SU-DHL-6 (cell line): ENCODE measurements around the gene GPRC5C.
"Not testable (repeated sequence)": the region's sequence is repeated elsewhere in the genome, so short reads cannot be mapped to it uniquely, and the experiment has no call there.

Experiments used
- H2AFZ ChIP-seq: fragments of 200-600 bp; sonication (generic); 2 replicates; pipeline ENCODE4 v1.6.1; 2014; ENCODE audit warnings: low read depth, mild to moderate bottlenecking, moderate library complexity, mixed read lengths, antibody characterized with exemption, low read length; ENCODE audit not compliant: severe bottlenecking
- H3F3A ChIP-seq: fragments of 200-600 bp; shearing (Covaris generic); 2 replicates; pipeline ENCODE4 v1.6.0; 2016; ENCODE audit warnings: antibody characterized with exemption, mild to moderate bottlenecking; ENCODE audit not compliant: insufficient read depth
- H3K27ac ChIP-seq: fragments of 200-600 bp; sonication (generic); 2 replicates; pipeline ENCODE4 v1.5.1; 2016; ENCODE audit warnings: low read depth, mild to moderate bottlenecking, low read length, moderate library complexity, mixed read lengths
- H3K27me3 ChIP-seq: fragments of 200-600 bp; sonication (generic), shearing (Covaris generic); 2 replicates; pipeline ENCODE4 v1.6.0; 2014; ENCODE audit warnings: mild to moderate bottlenecking, low read length
- H3K36me3 ChIP-seq: fragments of 200-600 bp; sonication (generic); 2 replicates; pipeline ENCODE4 v1.6.1; 2014; ENCODE audit warnings: mild to moderate bottlenecking, low read length, mixed read lengths
- H3K4me2 ChIP-seq: fragments of 300-600, 200-600 bp; shearing (Covaris generic), sonication (generic); 2 replicates; pipeline ENCODE4 v1.6.0; 2014; ENCODE audit warnings: low read length, low read depth, mild to moderate bottlenecking; ENCODE audit not compliant: poor library complexity, severe bottlenecking
- H3K4me3 ChIP-seq: fragments of 200-600 bp; sonication (generic); 2 replicates; pipeline ENCODE4 v1.5.1; 2014; ENCODE audit warnings: antibody characterized with exemption, low read length, mild to moderate bottlenecking, mixed read lengths; ENCODE audit not compliant: insufficient read depth, poor library complexity, severe bottlenecking
- H3K79me2 ChIP-seq: fragments of 200-600 bp; sonication (generic); 2 replicates; pipeline ENCODE4 v1.6.1; 2014; ENCODE audit warnings: mild to moderate bottlenecking, low read length, moderate library complexity; ENCODE audit not compliant: insufficient read depth
- H3K9ac ChIP-seq: fragments of 200-600 bp; sonication (generic); 2 replicates; pipeline ENCODE4 v1.7.0; 2014; ENCODE audit warnings: mild to moderate bottlenecking, low read length
- H3K9me2 ChIP-seq: fragments of 200-600 bp; sonication (generic); replicated peaks from 2 replicates; pipeline ENCODE4 v1.6.1; 2014; ENCODE audit warnings: low read length; ENCODE audit not compliant: insufficient read depth
- H3K9me3 ChIP-seq: fragments of 200-600 bp; sonication (generic); 2 replicates; pipeline ENCODE4 v1.6.1; 2014; ENCODE audit warnings: low read length, mixed read lengths; ENCODE audit not compliant: insufficient read depth
- H4K20me1 ChIP-seq: fragments of 200-600 bp; sonication (generic); 2 replicates; pipeline ENCODE4 v1.6.1; 2014; ENCODE audit warnings: low read depth, mild to moderate bottlenecking, antibody characterized with exemption, low read length, moderate library complexity, mixed read lengths
- EZH2phosphoT487 ChIP-seq: fragments of 200-600 bp; sonication (generic), shearing (Covaris generic); conservative IDR thresholded peaks from 2 replicates; pipeline ENCODE4 v1.6.1; 2018; ENCODE audit warnings: mild to moderate bottlenecking, antibody characterized with exemption, low read length, moderate library complexity, mixed read lengths
- TF ChIP-seq, protein P1 (sequence below): fragments of 200-600 bp; sonication (generic); IDR thresholded peaks from one replicate; pipeline ENCODE4 v1.5.1; 2017; ENCODE audit warnings: antibody characterized with exemption, mild to moderate bottlenecking, low read length, moderate library complexity; ENCODE audit not compliant: insufficient read depth, poor library complexity, severe bottlenecking

The GPRC5C gene

DNA sequence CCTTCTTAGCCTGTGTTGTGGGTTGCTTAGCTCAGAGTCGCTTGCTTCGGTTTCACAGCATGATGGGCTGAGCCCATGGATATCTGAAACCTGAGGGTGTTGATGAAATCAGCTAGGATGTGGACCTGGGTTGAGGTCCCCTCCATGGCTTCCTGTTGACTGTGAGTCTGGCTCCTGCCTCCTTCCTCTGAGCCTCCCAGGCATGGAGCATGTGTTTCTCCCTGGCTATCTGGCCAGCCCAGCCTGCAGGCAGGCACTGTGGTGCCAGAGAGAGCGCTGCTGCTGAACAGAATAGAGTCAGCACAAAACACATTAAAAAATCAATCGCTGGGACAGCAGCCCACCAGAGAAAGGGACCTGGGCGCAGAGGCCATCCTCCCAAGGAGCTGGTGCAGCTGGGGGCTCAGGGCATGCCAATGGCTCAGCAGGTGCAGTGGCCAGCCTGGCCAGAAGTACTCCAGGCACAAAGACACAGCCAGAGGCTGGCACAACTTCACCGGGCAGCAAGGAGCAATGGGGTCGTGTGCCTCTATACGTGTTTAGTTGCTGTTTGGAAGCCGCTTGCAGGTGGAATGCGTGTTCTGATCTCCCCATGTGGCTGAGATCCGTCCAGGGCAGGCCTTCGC is 28.3 kb upstream of the GPRC5C start:
- no peaks in the 10 kb centered on the region for H3K36me3 ChIP-seq
- H3K4me3 ChIP-seq: no peak overlapping the region
- no peaks in the 10 kb centered on the region for H4K20me1 ChIP-seq
- H2AFZ ChIP-seq: no peak overlapping the region
- H3K9me3 ChIP-seq: no peaks in the 10 kb centered on the region
- H3K27me3 ChIP-seq: no peaks in the 10 kb centered on the region
- H3F3A ChIP-seq: no peaks in the 10 kb centered on the region
- no peak overlapping the region for H3K27ac ChIP-seq
- H3K9me2 ChIP-seq: no peaks in the 10 kb centered on the region
- TF ChIP-seq, protein P1, sequence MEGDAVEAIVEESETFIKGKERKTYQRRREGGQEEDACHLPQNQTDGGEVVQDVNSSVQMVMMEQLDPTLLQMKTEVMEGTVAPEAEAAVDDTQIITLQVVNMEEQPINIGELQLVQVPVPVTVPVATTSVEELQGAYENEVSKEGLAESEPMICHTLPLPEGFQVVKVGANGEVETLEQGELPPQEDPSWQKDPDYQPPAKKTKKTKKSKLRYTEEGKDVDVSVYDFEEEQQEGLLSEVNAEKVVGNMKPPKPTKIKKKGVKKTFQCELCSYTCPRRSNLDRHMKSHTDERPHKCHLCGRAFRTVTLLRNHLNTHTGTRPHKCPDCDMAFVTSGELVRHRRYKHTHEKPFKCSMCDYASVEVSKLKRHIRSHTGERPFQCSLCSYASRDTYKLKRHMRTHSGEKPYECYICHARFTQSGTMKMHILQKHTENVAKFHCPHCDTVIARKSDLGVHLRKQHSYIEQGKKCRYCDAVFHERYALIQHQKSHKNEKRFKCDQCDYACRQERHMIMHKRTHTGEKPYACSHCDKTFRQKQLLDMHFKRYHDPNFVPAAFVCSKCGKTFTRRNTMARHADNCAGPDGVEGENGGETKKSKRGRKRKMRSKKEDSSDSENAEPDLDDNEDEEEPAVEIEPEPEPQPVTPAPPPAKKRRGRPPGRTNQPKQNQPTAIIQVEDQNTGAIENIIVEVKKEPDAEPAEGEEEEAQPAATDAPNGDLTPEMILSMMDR: no peak
- no peak overlapping the region for H3K4me2 ChIP-seq
- H3K9ac ChIP-seq: no peak overlapping the region
- no peaks in the 10 kb centered on the region for H3K79me2 ChIP-seq

DNA sequence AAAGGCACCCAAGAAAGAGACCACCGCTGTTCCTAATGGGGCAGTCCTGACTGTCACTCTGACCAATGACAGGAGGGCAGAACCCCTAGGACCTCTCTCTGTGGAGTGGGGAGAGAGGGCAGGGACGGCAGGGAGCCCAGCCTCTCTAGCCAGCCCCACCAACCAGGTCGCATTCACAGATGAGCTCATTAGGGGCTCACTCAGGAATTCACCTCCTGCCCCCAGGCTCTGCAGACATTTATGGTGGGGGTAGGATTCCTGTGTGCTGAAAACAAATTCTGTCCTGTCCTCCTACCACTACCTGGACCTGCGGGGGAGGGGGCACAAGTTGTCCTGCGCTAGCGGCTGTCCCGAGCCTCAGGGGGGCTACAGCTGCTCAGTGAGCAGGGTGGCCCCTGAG is 27.7 kb upstream of the GPRC5C start:
- Histone ChIP-seq H2AFZ (no peak overlapping the region), H3K4me2 (no peak overlapping the region), H3K27ac (no peak overlapping the region), H3K27me3 (no peaks in the 10 kb centered on the region), H3K9ac (no peak overlapping the region), H3F3A (no peaks in the 10 kb centered on the region), H4K20me1 (no peaks in the 10 kb centered on the region), H3K36me3 (no peaks in the 10 kb centered on the region), H3K9me3 (no peaks in the 10 kb centered on the region), H3K9me2 (no peaks in the 10 kb centered on the region), H3K4me3 (no peak overlapping the region), H3K79me2 (no peaks in the 10 kb centered on the region)
- TF ChIP-seq, protein P1: no peak
- no peak for TF ChIP-seq EZH2phosphoT487

DNA sequence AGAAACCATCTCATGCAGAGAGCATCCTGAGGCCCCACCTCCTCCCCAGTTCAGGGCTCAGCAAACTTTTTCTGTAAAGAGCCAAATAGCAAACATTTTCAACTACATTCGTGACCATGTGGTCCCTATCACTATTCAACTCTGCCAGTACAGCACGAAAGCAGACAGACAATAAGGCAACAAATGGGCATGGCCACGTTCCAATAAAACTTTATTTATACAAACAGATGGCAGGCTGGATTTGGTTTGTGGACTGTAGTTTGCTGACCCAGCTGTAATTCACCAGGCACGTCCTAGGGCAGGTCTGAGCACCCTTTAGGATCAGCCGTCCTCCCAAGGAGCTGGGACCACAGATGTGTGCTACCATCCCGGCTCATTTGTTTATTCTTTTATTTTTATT is 27.1 kb upstream of the GPRC5C start:
- Histone ChIP-seq H3K9me2 (no peaks in the 10 kb centered on the region), H3F3A (no peaks in the 10 kb centered on the region), H3K4me2 (no peak overlapping the region), H2AFZ (no peak overlapping the region), H3K79me2 (no peaks in the 10 kb centered on the region), H4K20me1 (no peaks in the 10 kb centered on the region), H3K4me3 (no peak overlapping the region), H3K9me3 (no peaks in the 10 kb centered on the region), H3K36me3 (no peaks in the 10 kb centered on the region), H3K27me3 (no peaks in the 10 kb centered on the region), H3K27ac (no peak overlapping the region), H3K9ac (no peak overlapping the region)
- no peak for TF ChIP-seq EZH2phosphoT487
- TF ChIP-seq, protein P1: no peak

DNA sequence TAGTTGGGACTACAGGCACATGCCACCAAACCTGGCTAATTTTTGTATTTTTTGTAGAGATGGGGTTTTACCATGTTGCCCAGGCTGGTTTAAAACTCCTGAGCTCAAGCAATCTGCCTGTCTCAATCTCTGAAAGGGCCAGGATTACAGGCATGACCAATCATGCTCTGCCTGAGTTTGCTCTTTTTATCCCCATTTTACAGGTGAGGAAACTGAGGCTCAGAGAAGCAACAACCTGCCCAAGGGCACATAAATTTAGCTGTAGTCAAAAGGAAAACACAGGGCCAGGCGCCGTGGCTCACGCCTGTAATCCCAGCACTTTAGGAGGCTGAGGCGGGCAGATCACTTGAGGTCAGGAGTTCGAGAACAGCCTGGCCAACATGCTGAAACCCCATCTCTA is 26.6 kb upstream of the GPRC5C start:
- H3K79me2 ChIP-seq, H2AFZ ChIP-seq, H3K9me3 ChIP-seq, H3K9ac ChIP-seq, H4K20me1 ChIP-seq, H3K9me2 ChIP-seq, H3K27me3 ChIP-seq, H3K27ac ChIP-seq, H3F3A ChIP-seq, H3K36me3 ChIP-seq, H3K4me3 ChIP-seq, H3K4me2 ChIP-seq: not testable (repeated sequence)
